ENCODE measurements around the gene ZNF555.
A peak's percentile ranks its signal among the peaks of the same experiment; 100 is the strongest.
"Not testable (repeated sequence)": the region's sequence is repeated elsewhere in the genome, so short reads cannot be mapped to it uniquely, and the experiment has no call there.

ZNF555 gene

DNA sequence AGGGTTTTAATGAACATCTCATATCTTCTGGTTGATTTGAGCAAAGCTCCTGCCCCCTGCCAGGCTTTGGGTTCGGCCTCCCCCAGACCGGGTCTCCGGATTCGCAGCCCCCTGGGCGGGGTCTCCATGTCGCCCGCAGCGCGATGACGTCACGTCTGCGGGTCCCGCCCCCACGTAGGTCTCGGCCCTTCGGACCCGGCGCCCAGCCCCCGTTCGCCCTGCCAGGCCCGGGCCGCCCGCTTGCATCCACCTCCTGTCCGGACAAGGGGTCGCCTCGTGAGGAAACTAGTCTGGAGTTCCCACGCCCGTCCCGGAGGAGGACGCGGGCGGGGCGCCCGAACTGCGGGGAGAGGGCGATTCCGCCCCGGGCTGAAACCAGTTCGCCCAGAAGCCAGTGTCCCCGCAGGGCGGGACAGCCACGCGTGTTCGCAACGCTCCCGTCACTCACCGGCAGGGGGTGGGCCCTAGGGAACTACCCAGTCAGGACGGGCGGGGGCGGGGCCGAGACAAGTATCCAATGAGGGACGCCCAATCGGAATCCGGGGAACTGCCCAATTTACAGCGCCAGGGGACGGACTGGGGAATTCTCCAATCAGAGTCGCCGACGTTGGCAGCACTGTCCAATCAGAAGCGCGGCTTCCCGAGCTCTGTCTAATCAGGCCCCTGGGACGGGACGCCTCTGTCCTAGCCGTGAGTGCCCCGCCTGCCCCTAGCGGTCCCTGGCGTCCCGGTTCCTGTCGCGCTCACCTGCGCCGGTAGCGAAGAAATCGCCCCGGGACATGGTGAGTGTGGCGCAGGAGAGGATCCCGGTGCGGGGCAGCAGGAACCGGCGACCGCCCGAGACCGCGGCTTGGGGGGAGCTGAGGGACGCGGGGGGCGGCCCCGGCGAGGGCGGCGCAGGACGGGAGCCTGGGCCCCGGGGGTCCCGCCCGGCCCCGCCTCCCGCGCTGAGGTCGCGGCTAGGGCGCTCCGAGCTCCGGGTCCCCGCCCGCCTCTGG, at the start of gene ZNF555:
TSS of gene ZNF555 (plus strand) at position 682 of the 998 bp plus-strand sequence. CDS start at position 780, 98 bp downstream.
- peak; percentile 99 for DNase-seq (ENCODE audit: low read depth)

DNA sequence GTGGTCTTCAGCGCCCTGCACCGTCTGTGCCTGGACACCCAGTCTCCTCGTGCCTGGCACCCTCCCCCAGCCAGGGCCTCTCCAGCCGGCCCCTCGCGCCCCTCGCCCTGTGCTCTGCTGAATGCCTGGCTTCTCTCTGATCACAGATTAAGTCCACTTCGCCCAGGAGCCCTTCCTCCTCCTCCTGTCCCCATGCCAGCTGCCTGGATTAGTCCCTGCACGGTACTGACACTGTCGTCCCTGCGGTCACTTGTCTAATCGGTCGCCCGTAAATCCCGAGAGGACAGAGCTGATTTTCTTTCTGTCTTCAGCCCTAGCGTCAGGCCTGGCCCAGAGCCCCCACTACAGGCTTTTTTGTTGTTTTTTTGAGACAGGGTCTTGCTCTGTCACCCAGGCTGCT, 49.4 kb upstream of the ZNF555 start:
- no peak for DNase-seq (ENCODE audit: low read depth)

DNA sequence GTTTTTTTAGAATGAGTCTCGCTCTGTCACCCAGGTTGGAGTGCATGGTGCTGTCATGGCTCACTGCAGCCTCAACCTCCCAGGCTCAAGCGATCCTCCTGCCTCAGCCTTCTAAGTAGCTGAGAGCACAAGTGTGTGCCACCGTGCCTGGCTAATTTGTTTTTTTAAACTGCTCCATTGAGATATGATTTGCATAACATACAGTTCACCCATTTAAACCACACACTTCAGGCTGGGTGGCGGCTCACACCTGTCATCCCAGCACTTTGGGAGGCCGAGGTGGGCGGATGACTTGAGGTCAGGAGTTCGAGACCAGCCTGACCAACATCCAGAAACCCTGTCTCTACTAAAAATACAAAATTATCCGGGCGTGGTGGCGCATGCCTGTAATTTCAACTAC, 48.6 kb upstream of the ZNF555 start:
- not testable (repeated sequence) for DNase-seq (ENCODE audit: low read depth)

DNA sequence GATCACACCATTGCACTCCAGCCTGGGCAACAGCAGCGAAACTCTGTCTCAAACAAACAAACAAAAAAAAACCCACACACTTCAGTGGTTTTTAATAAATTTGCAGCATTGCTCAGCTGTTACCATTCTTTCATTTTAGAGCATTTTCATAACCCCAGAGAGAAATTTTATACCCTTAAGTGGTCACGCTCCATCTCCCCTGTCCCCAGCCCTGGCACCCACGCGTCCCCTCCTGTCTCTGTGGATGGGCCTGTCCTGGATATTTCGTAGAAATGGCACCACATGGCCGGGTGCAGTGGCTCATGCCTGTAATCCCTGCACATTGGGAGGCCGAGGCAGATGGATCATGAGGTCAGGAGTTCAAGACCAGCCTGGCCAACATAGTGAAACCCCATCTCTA, 48.1 kb upstream of the ZNF555 start:
- no peak for DNase-seq (ENCODE audit: low read depth)

DNA sequence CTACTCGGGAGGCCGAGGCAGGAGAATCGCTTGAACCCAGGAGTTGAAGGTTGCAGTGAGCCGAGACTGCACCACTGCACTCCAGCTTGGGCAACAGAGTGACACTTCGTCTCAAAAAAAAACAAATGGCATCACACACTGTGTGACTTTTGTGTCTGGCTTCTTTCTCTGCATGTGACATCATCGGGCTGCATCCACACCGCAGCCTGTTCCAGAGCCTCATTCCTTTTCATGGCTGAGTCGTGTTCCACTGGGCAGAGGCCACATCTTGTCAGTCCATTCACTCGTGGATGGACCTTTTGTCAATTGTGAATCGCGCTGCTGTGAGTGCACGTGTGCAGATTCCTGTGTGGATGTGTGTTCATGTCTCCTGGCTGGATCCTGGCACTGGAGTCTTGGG, 47.7 kb upstream of the ZNF555 start:
- no peak for DNase-seq (ENCODE audit: low read depth)

DNA sequence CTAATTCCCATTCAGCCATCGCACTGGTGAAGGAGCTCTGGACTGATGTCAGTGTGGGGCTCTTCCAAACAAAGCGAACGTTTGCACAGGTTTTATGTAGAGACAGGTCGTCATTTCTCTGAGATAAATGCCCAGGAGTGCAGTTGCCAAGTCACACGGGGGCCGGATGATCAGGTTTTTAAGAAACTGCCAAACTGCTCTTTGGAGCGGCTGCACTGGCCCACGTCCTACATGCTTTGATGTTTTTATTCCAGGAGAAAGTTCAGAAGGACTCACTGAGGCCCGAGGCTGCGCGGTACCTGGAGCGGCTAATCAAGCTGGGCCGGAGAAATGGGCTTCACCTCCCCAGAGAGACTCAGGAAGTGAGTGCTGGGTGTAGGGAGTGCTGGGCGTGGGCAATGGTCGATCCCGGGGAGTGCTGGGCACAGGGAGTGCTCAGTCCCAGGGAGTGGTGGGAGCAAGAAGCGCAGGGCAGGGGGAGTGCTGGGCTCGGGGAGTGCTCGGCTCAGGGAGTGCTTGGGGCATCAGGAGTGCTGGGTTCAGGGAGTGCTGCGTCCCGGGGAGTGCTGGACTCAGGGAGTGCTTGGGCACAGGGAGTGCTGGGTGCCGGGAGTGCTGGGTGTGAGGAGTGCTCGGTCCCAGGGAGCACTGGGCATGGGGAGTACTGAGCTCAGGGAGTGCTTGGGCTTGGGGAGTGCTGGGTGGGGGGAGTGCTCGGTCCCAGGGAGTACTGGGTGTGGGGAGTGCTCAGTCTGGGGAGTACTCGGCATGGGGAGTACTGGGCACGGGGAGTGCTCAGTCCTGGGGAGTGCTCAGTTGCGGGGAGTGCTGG, 45.2 kb upstream of the ZNF555 start:
- DNase-seq (ENCODE audit: low read depth), result no peak

DNA sequence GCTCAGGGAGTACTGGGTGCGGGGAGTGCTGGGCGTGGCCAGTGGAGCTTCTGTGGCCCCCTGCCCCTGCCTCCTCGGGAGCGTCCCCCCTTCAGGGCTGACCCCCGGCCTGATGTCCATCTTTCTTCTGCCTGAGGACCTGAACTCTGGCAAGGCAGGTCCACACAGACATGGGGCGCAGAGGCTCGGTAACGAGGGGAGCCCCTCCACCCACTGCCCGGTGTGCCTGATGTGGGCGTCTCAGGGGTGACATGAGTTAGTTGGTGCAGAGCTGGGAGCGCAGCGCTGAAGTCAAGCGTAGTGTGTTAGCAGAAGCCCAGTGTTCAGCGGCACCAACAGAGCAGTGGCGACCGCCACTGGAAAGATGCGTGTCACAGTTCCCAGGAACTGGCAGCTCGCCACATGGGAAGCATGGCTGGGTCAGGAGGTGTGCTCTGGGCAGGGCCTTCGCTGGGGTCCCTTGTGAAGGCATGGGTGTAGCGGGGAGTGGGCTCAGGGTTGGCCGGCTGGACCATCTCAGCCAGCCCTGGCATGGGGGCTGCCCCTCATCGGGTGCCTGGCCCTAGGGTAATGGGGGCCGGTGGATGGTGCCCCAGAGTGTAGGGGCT, 44.5 kb upstream of the ZNF555 start:
- no peak for DNase-seq (ENCODE audit: low read depth)

DNA sequence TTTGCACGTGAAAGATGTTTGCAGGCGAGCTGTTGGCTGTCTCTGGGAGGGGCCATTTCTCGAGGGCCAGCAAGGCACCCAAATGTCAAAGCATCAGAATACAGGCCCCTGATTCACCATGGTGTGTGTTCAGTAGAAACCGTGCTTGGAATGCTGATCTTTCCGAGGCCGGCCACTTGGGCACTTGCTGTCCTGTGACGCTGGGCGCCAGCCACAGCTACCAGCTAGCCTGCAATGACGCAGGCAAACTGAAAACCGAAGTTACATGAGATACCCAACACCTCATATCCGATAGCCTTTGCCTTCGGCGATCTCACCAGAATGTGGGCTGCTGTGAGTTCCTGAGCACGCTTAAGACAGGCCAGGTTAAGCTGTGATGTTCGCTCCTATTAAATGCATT, 44.0 kb upstream of the ZNF555 start:
- no peak for DNase-seq (ENCODE audit: low read depth)

DNA sequence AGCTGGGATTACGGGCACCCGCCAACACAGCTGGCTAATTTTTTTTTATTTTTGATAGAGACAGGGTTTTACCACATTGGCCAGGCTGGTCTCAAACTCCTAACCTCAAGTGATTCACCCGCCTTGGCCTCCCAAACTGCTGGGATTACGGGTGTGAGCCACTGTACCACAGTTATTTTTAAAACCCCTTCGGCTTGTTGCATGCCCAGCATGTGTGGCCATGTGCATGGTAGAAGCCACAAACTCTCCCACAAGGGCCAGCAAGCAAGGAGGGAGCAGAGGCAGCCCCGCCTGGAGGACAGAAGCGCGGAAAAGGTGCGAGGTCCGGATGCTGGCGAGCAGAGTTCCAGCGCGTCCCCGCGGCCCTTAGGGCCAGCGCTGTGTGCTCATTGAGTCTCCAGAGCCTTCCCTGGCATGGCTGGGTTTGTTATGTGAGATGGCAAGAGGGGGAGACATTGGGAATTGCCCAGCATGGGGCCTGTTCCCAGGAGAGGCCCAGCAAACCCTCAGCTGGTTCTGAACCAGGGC, 43.1 kb upstream of the ZNF555 start:
- DNase-seq (ENCODE audit: low read depth), result no peak

DNA sequence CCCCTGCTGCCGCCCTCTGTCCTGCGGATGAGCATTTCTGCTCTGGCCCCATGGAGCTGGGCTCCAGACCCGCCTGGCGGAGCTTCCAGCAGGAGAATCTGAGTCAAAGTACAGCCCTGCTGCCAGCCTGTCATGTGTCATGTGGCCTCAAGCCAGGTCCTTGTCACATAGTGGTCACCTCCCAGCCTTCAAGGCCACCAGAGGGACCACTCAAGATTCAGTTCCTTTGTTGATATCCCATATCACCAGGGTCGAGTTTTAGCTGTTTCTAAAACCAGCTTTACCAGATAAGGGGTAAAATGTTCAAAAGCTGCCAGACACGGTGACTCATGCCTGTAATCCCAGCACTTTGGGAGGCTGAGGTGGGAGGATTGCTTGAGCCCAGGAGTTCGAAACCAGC, 42.5 kb upstream of the ZNF555 start:
- no peak for DNase-seq (ENCODE audit: low read depth)

DNA sequence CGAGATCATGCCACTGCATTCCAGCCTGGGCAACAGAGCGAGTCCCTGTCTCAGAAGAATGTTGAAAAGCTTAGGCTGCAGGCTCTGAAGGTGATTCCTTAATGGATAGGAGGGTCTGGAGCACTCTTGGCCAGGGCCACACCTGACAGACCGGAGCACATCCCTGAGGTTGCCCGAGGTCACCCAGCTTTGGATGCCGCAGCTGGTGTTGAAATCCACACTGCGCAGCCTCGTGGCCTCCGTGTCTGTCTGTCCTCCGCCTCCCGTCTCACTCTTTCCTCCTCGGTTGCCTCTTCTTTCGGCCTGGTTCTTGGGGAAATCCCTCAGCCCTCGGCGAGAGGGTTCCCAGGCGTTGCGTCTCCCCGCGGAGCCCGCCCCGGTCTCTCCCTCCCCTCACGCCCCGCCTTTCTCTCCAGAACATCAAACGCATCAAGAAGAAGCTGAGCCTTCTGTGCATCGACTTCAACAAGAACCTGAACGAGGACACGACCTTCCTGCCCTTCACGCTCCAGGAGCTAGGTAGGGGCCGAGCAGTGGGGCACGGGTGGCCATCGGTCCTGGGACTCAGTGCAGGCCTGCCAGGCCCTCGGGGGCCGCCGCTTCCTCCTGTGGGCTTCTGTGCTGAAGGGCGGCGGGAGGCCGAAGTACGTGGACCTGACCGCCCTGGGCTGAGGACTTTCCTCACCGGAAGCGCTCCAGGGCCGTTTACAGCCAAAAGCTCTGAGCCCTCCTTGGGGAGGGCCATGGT, 41.8 kb upstream of the ZNF555 start:
- DNase-seq (ENCODE audit: low read depth), result no peak

DNA sequence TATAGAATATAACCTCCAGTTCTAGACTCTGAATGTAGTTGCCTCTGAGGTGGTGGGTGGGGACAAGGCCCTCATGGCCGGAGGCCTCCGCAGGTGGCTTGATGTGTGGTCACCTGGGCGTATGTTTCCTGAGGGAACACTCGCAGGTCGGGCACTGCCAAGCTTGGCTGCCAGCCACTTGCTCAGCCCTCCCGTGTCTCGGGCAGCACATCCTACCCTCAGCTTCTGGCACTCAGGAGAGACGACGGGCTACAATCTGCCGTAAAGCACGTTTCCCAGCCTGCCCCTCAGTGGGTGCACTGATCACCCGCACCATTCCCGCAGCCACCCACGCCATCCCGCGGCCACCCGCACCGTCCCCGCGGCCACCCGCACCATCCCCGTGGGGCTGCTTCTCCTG, 40.8 kb upstream of the ZNF555 start:
- no peak for DNase-seq (ENCODE audit: low read depth)

DNA sequence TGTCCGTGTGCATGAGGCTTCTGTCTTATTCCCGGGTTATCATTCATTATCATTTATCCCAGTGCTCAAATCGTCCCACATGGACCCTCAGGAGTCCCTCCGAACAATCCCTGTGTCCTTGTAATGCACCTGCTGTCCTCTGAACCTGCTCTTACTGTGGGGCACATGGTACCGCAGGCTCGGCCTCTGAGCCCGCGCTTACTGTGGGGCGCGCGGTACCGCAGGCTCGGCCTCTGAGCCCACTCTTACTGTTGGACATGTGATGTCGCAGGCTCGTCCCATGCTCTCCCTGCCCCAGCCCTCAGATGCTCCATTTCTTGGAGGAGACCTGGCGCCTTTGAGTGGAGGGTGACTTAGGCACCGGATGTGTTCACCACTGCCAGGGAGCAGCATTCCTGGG, 38.4 kb upstream of the ZNF555 start:
- no peak for DNase-seq (ENCODE audit: low read depth)

DNA sequence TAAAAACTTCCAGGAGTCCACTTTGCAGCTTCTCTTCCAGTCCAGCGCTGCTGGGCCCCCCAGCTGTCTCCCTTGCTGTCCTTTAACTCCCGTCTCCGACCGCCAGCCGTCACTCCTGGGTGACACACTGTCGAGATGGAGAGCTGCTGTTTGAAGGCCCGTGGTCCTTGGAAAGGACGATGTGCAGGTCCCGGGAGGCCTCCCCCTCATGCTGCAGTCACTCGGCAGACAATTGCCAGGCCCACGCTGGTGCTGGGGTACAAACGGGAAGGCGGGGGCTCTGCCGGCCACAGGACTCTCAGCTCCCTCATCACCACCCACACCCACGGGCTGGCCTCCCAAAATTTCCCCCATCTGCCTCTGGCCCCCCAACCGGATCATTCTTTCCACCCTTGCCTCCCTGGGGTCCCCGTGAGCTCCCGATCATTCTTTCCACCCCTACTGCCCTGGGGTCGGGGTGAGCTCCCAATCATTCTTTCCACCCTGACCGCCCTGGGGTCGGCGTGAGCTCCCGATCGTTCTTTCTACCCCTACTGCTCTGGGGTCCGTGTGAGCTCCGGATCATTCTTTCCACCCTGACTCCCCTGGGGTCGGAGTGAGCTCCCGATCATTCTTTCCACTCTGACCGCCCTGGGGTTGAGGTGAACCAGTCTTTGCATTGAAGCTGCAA, 37.7 kb upstream of the ZNF555 start:
- DNase-seq (ENCODE audit: low read depth), result no peak

DNA sequence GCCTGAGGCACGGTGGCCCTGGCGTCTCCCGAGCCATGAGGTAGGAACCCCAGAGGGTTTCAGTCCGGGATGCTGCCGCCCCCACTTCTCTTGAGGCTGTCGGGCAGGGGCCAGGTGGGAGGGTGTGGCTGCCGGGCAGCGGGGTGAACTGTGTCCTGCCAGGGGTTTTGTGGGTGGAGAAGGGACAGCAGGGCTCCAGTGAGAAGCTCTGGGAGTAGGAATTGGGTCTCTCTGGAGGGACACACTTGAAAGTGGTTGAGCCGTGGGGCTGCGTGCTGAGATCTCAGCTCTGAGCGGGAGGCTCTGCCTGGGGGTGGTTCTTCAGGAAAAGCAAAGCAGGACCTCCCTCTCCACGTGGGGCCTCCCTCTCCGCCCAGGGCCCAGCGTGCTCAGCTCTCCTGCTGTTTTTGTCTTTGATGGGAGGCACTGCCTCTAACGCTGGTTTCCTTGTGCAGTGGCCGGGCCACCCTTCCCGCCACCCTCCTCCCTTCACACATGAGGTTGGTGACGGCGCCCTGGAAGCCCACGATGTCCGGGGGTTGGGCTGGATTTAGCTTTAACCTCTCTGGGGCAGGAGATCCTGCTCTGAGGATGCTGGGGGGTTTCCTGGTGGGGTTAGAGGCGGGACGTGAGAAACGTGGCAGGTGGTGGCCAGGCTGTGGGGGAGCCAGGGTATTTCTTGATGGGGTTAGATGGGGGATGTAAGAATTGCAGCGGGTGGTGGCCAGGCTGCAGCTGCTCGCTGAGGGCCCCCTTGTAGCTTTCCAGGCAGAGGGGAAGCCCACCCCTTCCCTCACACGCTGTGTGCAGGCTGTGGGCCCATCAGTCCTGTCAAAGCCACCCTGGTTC, 36.9 kb upstream of the ZNF555 start:
- no peak for DNase-seq (ENCODE audit: low read depth)

DNA sequence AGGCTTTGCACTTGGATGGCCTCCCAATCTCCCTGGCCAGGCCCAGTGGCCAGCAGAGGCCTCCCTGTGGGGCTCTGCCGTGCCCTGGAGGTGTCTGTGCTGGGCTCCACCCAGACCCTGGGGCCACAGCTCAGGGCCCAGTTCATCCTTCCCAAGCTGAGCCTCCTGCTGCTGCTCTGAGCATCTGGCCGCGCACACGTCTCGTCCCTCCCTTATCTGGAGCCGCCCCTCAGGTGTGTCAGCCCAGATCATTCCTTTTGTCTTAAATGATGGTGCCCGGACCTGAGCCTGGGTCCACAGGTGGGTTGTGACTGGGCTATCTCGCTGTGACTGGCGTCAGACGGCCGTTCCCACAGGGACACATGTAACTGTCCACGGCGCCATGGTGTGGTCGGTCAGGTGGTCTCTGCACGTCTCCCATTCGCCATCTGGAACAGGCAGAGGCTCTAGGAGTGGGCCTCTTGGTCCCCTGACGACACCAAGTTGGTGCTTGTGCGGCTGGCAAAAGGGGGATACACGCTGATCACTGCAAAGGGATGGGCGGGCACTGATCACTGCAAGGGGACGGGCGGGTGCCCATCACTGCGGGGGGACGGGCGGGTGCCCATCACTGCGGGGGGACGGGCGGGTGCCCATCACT, 35.9 kb upstream of the ZNF555 start:
- no peak for DNase-seq (ENCODE audit: low read depth)

DNA sequence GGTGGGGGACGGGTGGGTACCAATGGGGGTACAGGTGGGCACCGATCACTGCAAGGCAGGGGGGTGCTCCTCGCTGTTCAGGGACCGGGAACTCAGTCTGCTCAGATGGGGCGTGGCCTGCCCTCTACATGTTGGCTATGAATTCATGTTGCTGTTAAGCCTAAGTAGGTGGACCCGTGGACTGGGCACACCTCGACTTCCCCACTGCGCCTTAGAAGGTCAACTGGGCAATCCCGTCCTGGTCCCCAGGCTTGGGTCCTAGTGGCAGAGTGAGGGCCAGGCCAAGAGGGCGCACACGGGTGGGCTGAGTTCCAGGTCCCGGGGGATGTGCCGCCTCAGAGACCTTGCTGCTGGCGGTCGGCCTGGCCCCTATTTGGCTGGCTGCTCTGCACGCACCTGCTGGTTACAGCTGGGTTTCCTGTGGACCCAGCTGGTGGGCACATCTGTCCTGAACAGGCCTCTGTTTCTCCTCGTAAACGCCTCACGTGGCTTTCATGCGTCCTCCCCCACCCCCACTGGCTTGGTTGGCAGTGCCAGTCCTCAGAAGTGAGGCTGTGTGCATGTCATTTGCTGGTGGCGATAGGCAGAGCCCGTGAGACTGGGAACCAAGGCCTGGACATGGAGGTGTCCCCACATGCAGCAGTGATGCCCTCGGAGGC, 35.2 kb upstream of the ZNF555 start:
- DNase-seq (ENCODE audit: low read depth), result no peak

DNA sequence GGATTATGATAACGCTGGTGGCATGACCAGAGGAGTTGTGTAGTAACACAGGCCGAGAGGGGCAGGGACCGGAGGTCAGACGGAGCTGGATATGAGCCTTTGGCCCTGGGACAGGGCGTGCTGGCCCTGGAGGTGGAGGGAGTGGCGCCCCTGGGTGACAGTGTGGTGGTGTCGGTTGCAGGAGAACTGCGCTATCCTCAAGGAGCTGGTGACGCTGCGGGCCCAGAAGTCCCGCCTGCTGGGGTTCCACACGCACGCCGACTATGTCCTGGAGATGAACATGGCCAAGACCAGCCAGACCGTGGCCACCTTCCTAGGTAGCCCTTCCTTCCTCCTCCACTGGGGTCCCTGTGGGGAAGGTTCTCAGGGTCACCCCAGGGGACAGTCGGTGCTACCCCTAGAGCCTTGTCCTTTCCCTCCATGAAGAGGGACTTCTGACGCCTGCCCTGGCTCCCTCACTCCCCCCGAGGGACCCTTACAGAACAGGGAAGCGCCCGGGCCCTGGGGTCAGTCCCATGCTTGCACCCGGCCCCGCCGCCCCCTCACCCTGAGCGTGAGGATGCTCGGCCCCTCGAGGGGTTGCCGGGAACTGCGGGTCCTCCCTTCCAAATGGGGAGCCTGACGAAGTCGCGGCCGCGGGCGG, 34.4 kb upstream of the ZNF555 start:
- DNase-seq (ENCODE audit: low read depth), result no peak

Data from stimulated activated CD4-positive, alpha-beta T cell treated with anti-CD3 and anti-CD28 coated beads, Interleukin-2, amount 100 ng/mL, for 4 hours (primary cell).